ENCODE measurements around the gene RABGAP1. TPM values are rescaled to one million over a fixed set of nuclear protein-coding genes. Genes with fewer than 3 reads are reported as not detected.

RABGAP1 gene
- total and polyA plus RNA-seq, 10 of the 15 experiments (the other 5 are each of a cell fraction or from before 2014, with no cell fraction given) = 2.6 to 31.6 (median 12.5) TPM

DNA sequence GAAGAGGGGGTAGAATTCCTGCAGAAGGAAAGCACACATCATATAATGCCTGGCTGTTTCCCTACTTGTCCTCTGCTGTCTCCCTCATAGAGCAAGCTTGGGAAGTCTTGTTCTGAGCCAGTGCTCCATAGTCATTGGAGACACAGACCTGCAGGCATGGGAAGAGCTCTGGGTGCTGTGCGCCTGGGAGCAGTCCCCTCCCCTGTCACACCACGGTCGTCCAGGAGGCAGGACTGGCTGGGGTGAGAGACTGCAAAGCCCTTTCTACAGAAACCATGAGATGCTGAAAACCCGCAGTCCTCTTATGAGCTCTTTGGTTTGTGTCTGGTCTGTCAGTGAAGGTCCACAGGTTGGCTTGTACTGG, 157.3 kb downstream of the RABGAP1 start (continued):
- TF ChIP-seq, protein P1, sequence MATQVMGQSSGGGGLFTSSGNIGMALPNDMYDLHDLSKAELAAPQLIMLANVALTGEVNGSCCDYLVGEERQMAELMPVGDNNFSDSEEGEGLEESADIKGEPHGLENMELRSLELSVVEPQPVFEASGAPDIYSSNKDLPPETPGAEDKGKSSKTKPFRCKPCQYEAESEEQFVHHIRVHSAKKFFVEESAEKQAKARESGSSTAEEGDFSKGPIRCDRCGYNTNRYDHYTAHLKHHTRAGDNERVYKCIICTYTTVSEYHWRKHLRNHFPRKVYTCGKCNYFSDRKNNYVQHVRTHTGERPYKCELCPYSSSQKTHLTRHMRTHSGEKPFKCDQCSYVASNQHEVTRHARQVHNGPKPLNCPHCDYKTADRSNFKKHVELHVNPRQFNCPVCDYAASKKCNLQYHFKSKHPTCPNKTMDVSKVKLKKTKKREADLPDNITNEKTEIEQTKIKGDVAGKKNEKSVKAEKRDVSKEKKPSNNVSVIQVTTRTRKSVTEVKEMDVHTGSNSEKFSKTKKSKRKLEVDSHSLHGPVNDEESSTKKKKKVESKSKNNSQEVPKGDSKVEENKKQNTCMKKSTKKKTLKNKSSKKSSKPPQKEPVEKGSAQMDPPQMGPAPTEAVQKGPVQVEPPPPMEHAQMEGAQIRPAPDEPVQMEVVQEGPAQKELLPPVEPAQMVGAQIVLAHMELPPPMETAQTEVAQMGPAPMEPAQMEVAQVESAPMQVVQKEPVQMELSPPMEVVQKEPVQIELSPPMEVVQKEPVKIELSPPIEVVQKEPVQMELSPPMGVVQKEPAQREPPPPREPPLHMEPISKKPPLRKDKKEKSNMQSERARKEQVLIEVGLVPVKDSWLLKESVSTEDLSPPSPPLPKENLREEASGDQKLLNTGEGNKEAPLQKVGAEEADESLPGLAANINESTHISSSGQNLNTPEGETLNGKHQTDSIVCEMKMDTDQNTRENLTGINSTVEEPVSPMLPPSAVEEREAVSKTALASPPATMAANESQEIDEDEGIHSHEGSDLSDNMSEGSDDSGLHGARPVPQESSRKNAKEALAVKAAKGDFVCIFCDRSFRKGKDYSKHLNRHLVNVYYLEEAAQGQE (IDR thresholded peaks at IDR 0.05; ENCODE audit: low read depth, low read length) = no peak
- TF ChIP-seq ZNF217 (IDR thresholded peaks at IDR 0.05) (no peak), HDAC6 (IDR thresholded peaks at IDR 0.05; ENCODE audit: unreplicated experiment) (no peak)

DNA sequence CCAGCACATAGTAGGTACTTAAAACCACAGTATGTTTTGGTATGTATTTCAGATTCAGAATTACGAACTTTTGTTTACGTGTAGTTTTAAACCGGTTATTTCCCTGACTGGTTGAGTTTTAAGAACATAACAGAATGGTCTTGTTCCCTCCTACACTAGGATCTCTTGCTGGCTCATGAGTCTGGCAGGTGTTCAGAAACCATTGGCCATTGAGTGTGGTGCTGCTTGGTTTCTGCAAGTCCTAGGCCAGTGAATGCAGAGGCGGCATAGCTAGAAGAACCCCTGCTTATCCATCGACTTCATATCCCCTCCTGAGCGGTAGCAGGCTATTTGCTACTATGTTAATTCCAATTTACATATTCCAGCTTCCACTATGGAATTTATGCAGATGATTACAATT, 158.2 kb downstream of the RABGAP1 start:
- Histone ChIP-seq H3K9me3 (replicated peaks; ENCODE audit: control insufficient read depth, insufficient read depth, low read length) (no peaks in the 10 kb centered on the region), H3K27me3 (replicated peaks in 1 of 2; ENCODE audit: control insufficient read depth in 2 of 2, insufficient read depth in 2 of 2, low read length in 1 of 2) (no peaks in the 10 kb centered on the region), H3K36me3 (ENCODE audit: control insufficient read depth in 2 of 2, insufficient read depth in 2 of 2, low read length in 1 of 2) (peaks cover 5 to 33% of the 10 kb centered on the region in 2 experiments), H2AFZ (ENCODE audit: control insufficient read depth, low read depth, low read length) (no peak overlapping the region), H3K9ac (ENCODE audit: control insufficient read depth, insufficient read depth, low read length) (no peak overlapping the region), H3K4me1 (ENCODE audit: control insufficient read depth, insufficient read depth, low read length) (peaks cover 8% of the 10 kb centered on the region), H3K4me3 (no peak overlapping the region), H4K20me1 (ENCODE audit: control insufficient read depth, insufficient read depth) (no peaks in the 10 kb centered on the region), H3K4me2 (ENCODE audit: control insufficient read depth, insufficient read depth) (no peak overlapping the region), H3K27ac (ENCODE audit: control insufficient read depth, insufficient read depth) (no peak overlapping the region), H3K79me2 (ENCODE audit: control insufficient read depth, insufficient read depth, low read length) (no peaks in the 10 kb centered on the region; the same call in 1 of the 2 replicates)
- BruUV-seq (replicated peaks) = no TSS peak
- DNase-seq (ENCODE audit: low read depth, low spot score) = no peak
- 97% methylated on average over 6 of the region's 6 CpGs for WGBS (ENCODE audit: insufficient coverage, insufficient replicate concordance, low lambda C conversion rate, missing lambda C conversion rate)
- ChIA-PET CTCF (interaction anchor here (1.0 to 1.2 kb wide), 2 partner anchors 126 to 287 kb away, joined by 3 read pairs; no protein-coding TSS in a partner anchor), RAD21 (ENCODE audit: unreplicated experiment) (no interaction called here), SMC1A (ENCODE audit: uncharacterized antibody, unreplicated experiment) (interaction anchor here (0.7 kb wide), 1 partner anchor 219 kb away, joined by 3 read pairs; no protein-coding TSS in a partner anchor), POLR2A (no interaction called here)
- in situ Hi-C loops (cut with MboI) = no loop called here
- FAIRE-seq = no peak
- intact Hi-C loops (cut with micrococcal nuclease; ENCODE audit: unreplicated experiment) = no loop called here
- no peak for ATAC-seq
- TF ChIP-seq, protein P2, sequence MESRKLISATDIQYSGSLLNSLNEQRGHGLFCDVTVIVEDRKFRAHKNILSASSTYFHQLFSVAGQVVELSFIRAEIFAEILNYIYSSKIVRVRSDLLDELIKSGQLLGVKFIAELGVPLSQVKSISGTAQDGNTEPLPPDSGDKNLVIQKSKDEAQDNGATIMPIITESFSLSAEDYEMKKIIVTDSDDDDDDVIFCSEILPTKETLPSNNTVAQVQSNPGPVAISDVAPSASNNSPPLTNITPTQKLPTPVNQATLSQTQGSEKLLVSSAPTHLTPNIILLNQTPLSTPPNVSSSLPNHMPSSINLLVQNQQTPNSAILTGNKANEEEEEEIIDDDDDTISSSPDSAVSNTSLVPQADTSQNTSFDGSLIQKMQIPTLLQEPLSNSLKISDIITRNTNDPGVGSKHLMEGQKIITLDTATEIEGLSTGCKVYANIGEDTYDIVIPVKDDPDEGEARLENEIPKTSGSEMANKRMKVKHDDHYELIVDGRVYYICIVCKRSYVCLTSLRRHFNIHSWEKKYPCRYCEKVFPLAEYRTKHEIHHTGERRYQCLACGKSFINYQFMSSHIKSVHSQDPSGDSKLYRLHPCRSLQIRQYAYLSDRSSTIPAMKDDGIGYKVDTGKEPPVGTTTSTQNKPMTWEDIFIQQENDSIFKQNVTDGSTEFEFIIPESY (IDR thresholded peaks at IDR 0.05) = no peak
- TF ChIP-seq MEF2A (IDR thresholded peaks at IDR 0.05; ENCODE audit: insufficient read depth, low read depth, low read length) (no peak), WRNIP1 (IDR thresholded peaks at IDR 0.05; ENCODE audit: borderline replicate concordance, low read depth, low read length) (no peak), SRF (IDR thresholded peaks at IDR 0.05; ENCODE audit: low read depth in 2 of 2, low read length in 2 of 2) (no peak), FOXM1 (IDR thresholded peaks at IDR 0.05; ENCODE audit: low read depth, low read length) (no peak), ASH2L (IDR thresholded peaks at IDR 0.05; ENCODE audit: borderline replicate concordance, low read depth) (no peak), CBX3 (IDR thresholded peaks at IDR 0.05; ENCODE audit: borderline replicate concordance, low read depth) (no peak), PAX5 (IDR thresholded peaks at IDR 0.05; ENCODE audit: borderline replicate concordance, low read depth, low read length) (no peak), POLR2A (IDR thresholded peaks at IDR 0.05; ENCODE audit: low read depth, low read length) (no peak), RCOR1 (conservative IDR thresholded peaks at IDR 0.05; ENCODE audit: low read depth, low read length) (no peak)
- TF ChIP-seq, protein P3, sequence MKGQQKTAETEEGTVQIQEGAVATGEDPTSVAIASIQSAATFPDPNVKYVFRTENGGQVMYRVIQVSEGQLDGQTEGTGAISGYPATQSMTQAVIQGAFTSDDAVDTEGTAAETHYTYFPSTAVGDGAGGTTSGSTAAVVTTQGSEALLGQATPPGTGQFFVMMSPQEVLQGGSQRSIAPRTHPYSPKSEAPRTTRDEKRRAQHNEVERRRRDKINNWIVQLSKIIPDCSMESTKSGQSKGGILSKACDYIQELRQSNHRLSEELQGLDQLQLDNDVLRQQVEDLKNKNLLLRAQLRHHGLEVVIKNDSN (IDR thresholded peaks at IDR 0.05; ENCODE audit: borderline replicate concordance, extremely low read length, insufficient read depth, low read depth, low read length) = no peak
- TF ChIP-seq, protein P4, sequence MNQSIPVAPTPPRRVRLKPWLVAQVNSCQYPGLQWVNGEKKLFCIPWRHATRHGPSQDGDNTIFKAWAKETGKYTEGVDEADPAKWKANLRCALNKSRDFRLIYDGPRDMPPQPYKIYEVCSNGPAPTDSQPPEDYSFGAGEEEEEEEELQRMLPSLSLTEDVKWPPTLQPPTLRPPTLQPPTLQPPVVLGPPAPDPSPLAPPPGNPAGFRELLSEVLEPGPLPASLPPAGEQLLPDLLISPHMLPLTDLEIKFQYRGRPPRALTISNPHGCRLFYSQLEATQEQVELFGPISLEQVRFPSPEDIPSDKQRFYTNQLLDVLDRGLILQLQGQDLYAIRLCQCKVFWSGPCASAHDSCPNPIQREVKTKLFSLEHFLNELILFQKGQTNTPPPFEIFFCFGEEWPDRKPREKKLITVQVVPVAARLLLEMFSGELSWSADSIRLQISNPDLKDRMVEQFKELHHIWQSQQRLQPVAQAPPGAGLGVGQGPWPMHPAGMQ (IDR thresholded peaks at IDR 0.05; ENCODE audit: borderline replicate concordance) = no peak
